ENCODE results near the gene RAI1.

RAI1 gene

GRCh38 chr17:17669580-17670235 is 11.6 kb upstream of the RAI1 start:
- Histone ChIP-seq H3K36me3 (ENCODE audit: control insufficient read depth in 2 of 2, insufficient read depth in 1 of 2, low read length in 2 of 2) (no peaks in the 10 kb centered on the region), H3K27ac (ENCODE audit: extremely low read depth, low read depth, low read length) (no peak overlapping the region), H3K4me1 (ENCODE audit: control insufficient read depth, insufficient read depth, low read length) (no peaks in the 10 kb centered on the region; the same call in 1 of the 2 replicates), H3K4me3 (ENCODE audit: low read depth, low read length) (no peak overlapping the region), H3K9me3 (ENCODE audit: control insufficient read depth, insufficient read depth, low read depth, low read length) (no peaks in the 10 kb centered on the region)
- TF ChIP-seq ZNF211 (tag by site-specific recombination; IDR thresholded peaks at IDR 0.05; ENCODE audit: low read depth) (no peak), ZNF146 (tag by site-specific recombination; IDR thresholded peaks at IDR 0.05) (no peak), ZSCAN5A (tag by site-specific recombination; IDR thresholded peaks at IDR 0.05) (no peak), KLF16 (tag by site-specific recombination; IDR thresholded peaks at IDR 0.05) (no peak), ZNF302 (tag by site-specific recombination; IDR thresholded peaks at IDR 0.05; ENCODE audit: low read depth) (no peak), ZNF610 (tag by site-specific recombination; IDR thresholded peaks at IDR 0.05; ENCODE audit: borderline replicate concordance) (no peak), WT1 (tag by site-specific recombination; IDR thresholded peaks at IDR 0.05) (peak; percentile 78), ZNF157 (tag by site-specific recombination; IDR thresholded peaks at IDR 0.05) (no peak), ZNF292 (tag by site-specific recombination; IDR thresholded peaks at IDR 0.05; ENCODE audit: borderline replicate concordance, low read depth) (no peak), KLF9 (tag by site-specific recombination; IDR thresholded peaks at IDR 0.05; ENCODE audit: low read depth) (no peak), ZNF266 (tag by site-specific recombination; IDR thresholded peaks at IDR 0.05; ENCODE audit: low read depth) (peak; percentile 96), ZNF501 (tag by site-specific recombination; IDR thresholded peaks at IDR 0.05) (no peak), ZNF202 (tag by site-specific recombination; IDR thresholded peaks at IDR 0.05; ENCODE audit: borderline replicate concordance) (no peak), ZNF398 (tag by site-specific recombination; IDR thresholded peaks at IDR 0.05) (peak; percentile 34; the same call in 1 of the 2 replicates), ELK4 (IDR thresholded peaks at IDR 0.05; ENCODE audit: borderline replicate concordance, low read depth, low read length) (no peak), ZNF626 (tag by site-specific recombination; IDR thresholded peaks at IDR 0.05) (no peak), ZNF830 (tag by site-specific recombination; IDR thresholded peaks at IDR 0.05; ENCODE audit: low read depth) (no peak), ZNF747 (tag by site-specific recombination; IDR thresholded peaks at IDR 0.05) (no peak), PRDM4 (tag by site-specific recombination; IDR thresholded peaks at IDR 0.05) (no peak)
- ChIA-PET CTCF (interaction anchor here (1.1 to 4.8 kb wide), 3 partner anchors 11 to 249 kb away, joined by 3 to 22 read pairs (median 7); partner anchors contain the start of gene RAI1), POLR2A (no interaction called here)

Measured in HEK293 (cell line).